Stimulated activated CD8-positive, alpha-beta memory T cell treated with anti-CD3 and anti-CD28 coated beads, Interleukin-12 subunit alpha, Interleukin-12 subunit beta, amount 100 ng/mL, for 4 hours (primary cell): ENCODE measurements around the gene DNAJC8.

Experiments
- DNase-seq: peaks from one replicate; pipeline ENCODE4 v3.0.0-alpha.2; 2020; ENCODE audit warnings: low read depth

Gene DNAJC8

GRCh38 chr1:28232558-28233263 lies at the start of gene DNAJC8:
Gene DNAJC8, minus strand, starts transcription at chr1:28233029. Its CDS starts 31 bp downstream, at chr1:28232998.
- peak; percentile 90 for DNase-seq

GRCh38 chr1:28281608-28282425 lies 49.0 kb upstream of the DNAJC8 start:
- DNase-seq = no peak

GRCh38 chr1:28280977-28281381 lies 48.1 kb upstream of the DNAJC8 start:
- no peak for DNase-seq

- no peak for DNase-seq
Measured at GRCh38 chr1:28280501-28280900, 47.7 kb upstream of the DNAJC8 start.

GRCh38 chr1:28279721-28280120 lies 46.9 kb upstream of the DNAJC8 start:
- no peak for DNase-seq

GRCh38 chr1:28278763-28279162 lies 45.9 kb upstream of the DNAJC8 start:
- DNase-seq = no peak

GRCh38 chr1:28273216-28273860 lies 40.5 kb upstream of the DNAJC8 start:
- no peak for DNase-seq

- DNase-seq = no peak
Measured at GRCh38 chr1:28272215-28272852, 39.5 kb upstream of the DNAJC8 start.

GRCh38 chr1:28269529-28269928 lies 36.7 kb upstream of the DNAJC8 start:
- no peak for DNase-seq

- DNase-seq = no peak
Measured at GRCh38 chr1:28267633-28268032, 34.8 kb upstream of the DNAJC8 start.

GRCh38 chr1:28266920-28267322 lies 34.1 kb upstream of the DNAJC8 start:
- no peak for DNase-seq

GRCh38 chr1:28265577-28265976 lies 32.7 kb upstream of the DNAJC8 start:
- no peak for DNase-seq

GRCh38 chr1:28264897-28265296 lies 32.1 kb upstream of the DNAJC8 start:
- no peak for DNase-seq

- no peak for DNase-seq
Measured at GRCh38 chr1:28260803-28261174, 28.0 kb upstream of the DNAJC8 start.

GRCh38 chr1:28259934-28260802 lies 27.3 kb upstream of the DNAJC8 start:
- no peak for DNase-seq

- DNase-seq = peak; percentile 98
Measured at GRCh38 chr1:28259252-28259933, 26.6 kb upstream of the DNAJC8 start, which contains the start of gene SESN2. Gene SESN2, plus strand, starts transcription at chr1:28259518. Its CDS starts 330 bp downstream, at chr1:28259848.

- no peak for DNase-seq
Measured at GRCh38 chr1:28258628-28259251, 25.9 kb upstream of the DNAJC8 start.

- no peak for DNase-seq
Measured at GRCh38 chr1:28257736-28258135, 24.9 kb upstream of the DNAJC8 start.

GRCh38 chr1:28256197-28256827 lies 23.5 kb upstream of the DNAJC8 start:
- no peak for DNase-seq

GRCh38 chr1:28249866-28250295 lies 17.1 kb upstream of the DNAJC8 start:
- no peak for DNase-seq
